ENCODE measurements around the gene CUX1.

GRCh38 chr7:102024769-102025391 lies 207.5 kb downstream of the CUX1 start:
- TF ChIP-seq POLR2A (IDR thresholded peaks at IDR 0.05) (no peak), CTCF (IDR thresholded peaks at IDR 0.05) (no peak)

Data from esophagus squamous epithelium (tissue), 4 donors.